HG03095 (cell line): ENCODE data around the gene WTAP.

Experiments
- ATAC-seq: cut with Tn5 transposase; IDR thresholded peaks from one replicate; pipeline ENCODE4 v1.9.1; 2021; ENCODE audit warnings: moderate library complexity; ENCODE audit not compliant: unreplicated experiment

The WTAP gene

GRCh38 chr6:159800141-159800865 is 73.0 kb downstream of the WTAP start, which contains the start of gene PNLDC1:
PNLDC1 (plus strand) TSS chr6:159800276; CDS start chr6:159800308, 32 bp downstream.
- ATAC-seq: no peak

GRCh38 chr6:159801935-159802334 is 74.6 kb downstream of the WTAP start:
- no peak for ATAC-seq

- ATAC-seq: no peak
These were observed 77.2 kb downstream of the WTAP start for GRCh38 chr6:159804504-159804903.

- ATAC-seq: no peak
These were observed 78.2 kb downstream of the WTAP start for GRCh38 chr6:159805440-159806020.
